Measurements from ENCODE around the gene ENGASE.

DNA sequence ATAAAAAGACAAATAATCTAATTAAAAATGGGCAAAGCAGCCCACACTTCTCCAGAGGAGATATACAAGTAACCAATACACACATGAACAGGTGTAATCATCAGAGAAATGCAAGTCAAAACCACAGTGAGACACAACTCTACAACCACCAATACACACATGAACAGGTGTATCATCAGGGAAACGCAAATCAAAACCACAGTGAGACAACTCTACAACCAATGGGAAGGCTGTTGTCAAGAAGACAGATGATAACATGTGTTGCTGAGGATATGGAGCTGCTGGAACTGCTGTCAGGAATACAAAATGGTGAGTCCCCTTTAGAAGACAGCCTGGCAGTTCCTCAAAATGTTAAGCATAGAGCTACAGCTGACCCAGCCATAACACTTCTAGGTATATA is 22.5 kb upstream of the ENGASE start:
- TF ChIP-seq, protein P1, sequence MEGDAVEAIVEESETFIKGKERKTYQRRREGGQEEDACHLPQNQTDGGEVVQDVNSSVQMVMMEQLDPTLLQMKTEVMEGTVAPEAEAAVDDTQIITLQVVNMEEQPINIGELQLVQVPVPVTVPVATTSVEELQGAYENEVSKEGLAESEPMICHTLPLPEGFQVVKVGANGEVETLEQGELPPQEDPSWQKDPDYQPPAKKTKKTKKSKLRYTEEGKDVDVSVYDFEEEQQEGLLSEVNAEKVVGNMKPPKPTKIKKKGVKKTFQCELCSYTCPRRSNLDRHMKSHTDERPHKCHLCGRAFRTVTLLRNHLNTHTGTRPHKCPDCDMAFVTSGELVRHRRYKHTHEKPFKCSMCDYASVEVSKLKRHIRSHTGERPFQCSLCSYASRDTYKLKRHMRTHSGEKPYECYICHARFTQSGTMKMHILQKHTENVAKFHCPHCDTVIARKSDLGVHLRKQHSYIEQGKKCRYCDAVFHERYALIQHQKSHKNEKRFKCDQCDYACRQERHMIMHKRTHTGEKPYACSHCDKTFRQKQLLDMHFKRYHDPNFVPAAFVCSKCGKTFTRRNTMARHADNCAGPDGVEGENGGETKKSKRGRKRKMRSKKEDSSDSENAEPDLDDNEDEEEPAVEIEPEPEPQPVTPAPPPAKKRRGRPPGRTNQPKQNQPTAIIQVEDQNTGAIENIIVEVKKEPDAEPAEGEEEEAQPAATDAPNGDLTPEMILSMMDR (IDR thresholded peaks at IDR 0.05) = no peak
- TF ChIP-seq EZH2 (IDR thresholded peaks at IDR 0.05; ENCODE audit: borderline replicate concordance, insufficient read depth, low read depth, low read length, poor library complexity, severe bottlenecking) = no peak
